ENCODE data around the gene OR56B1. TPM values are rescaled to one million over a fixed set of nuclear protein-coding genes. Genes with fewer than 3 reads are reported as not detected.
"Not testable (repeated sequence)": the region's sequence is repeated elsewhere in the genome, so short reads cannot be mapped to it uniquely, and the experiment has no call there.

Gene OR56B1
- total and polyA plus RNA-seq, 4 donors, result 0.03 to 0.08 TPM; not detected in 2

GRCh38 chr11:5690216-5690615, 46.0 kb upstream of the OR56B1 start:
- Histone ChIP-seq H3K4me1 (ENCODE audit: control insufficient read depth in 5 of 5, insufficient read depth in 5 of 5, low read length in 5 of 5) (peaks cover 0 to 8% (median 4%) of the 10 kb centered on the region in 5 donors), H3K9me3 (ENCODE audit: control insufficient read depth in 4 of 4, insufficient read depth in 3 of 4, low read length in 3 of 4) (no peaks in the 10 kb centered on the region), H3K36me3 (ENCODE audit: control insufficient read depth in 4 of 4, insufficient read depth in 4 of 4, low read length in 4 of 4) (no peaks in the 10 kb centered on the region), H3K9ac (ENCODE audit: insufficient read depth in 1 of 2, low read length in 2 of 2) (peak overlapping the region; percentile 33 to 61), H3K27ac (ENCODE audit: low read depth in 1 of 2, low read length in 1 of 2) (peak overlapping the region; percentile 87 to 89), H3K27me3 (ENCODE audit: control insufficient read depth in 3 of 3, insufficient read depth in 3 of 3, low read length in 2 of 3) (no peaks in the 10 kb centered on the region), H3K4me3 (peak overlapping the region; percentile 21)
- no peak for ATAC-seq (ENCODE audit: insufficient read depth, low FRiP score)
- DNase-seq, result peak in 2 of 3 donors; percentile 24 to 40
- no peak for TF ChIP-seq CTCF (IDR thresholded peaks at IDR 0.05; ENCODE audit: control extremely low read depth, extremely low read depth)
- WGBS, 2 donors, result 2 to 3% methylated on average over 5 of the region's 5 CpGs

GRCh38 chr11:5690736-5691135, 45.5 kb upstream of the OR56B1 start:
- TF ChIP-seq CTCF (IDR thresholded peaks at IDR 0.05; ENCODE audit: control extremely low read depth, extremely low read depth), result no peak
- Histone ChIP-seq H3K9me3 (ENCODE audit: control insufficient read depth in 4 of 4, insufficient read depth in 3 of 4, low read length in 3 of 4) (no peaks in the 10 kb centered on the region), H3K36me3 (ENCODE audit: control insufficient read depth in 4 of 4, insufficient read depth in 4 of 4, low read length in 4 of 4) (no peaks in the 10 kb centered on the region), H3K4me3 (peak overlapping the region; percentile 38), H3K4me1 (ENCODE audit: control insufficient read depth in 5 of 5, insufficient read depth in 5 of 5, low read length in 5 of 5) (peaks cover 0 to 7% (median 4%) of the 10 kb centered on the region in 5 donors), H3K27ac (ENCODE audit: low read depth in 1 of 2, low read length in 1 of 2) (peak overlapping the region; percentile 84 to 89), H3K9ac (ENCODE audit: insufficient read depth in 1 of 2, low read length in 2 of 2) (peak overlapping the region in 1 of 2 donors; percentile 61), H3K27me3 (ENCODE audit: control insufficient read depth in 3 of 3, insufficient read depth in 3 of 3, low read length in 2 of 3) (no peaks in the 10 kb centered on the region)
- WGBS, 2 donors, result 5 to 6% methylated on average over 5 of the region's 5 CpGs
- DNase-seq, result peak in 2 of 3 donors; percentile 17 to 22
- ATAC-seq (ENCODE audit: insufficient read depth, low FRiP score), result no peak

GRCh38 chr11:5691238-5691963, 44.8 kb upstream of the OR56B1 start:
- not testable (repeated sequence) for H3K36me3 ChIP-seq (ENCODE audit: control insufficient read depth in 4 of 4, insufficient read depth in 4 of 4, low read length in 4 of 4); H3K4me1 ChIP-seq (ENCODE audit: control insufficient read depth in 5 of 5, insufficient read depth in 5 of 5, low read length in 5 of 5); DNase-seq; ATAC-seq (ENCODE audit: insufficient read depth, low FRiP score); H3K9ac ChIP-seq (ENCODE audit: insufficient read depth in 1 of 2, low read length in 2 of 2); H3K9me3 ChIP-seq (ENCODE audit: control insufficient read depth in 4 of 4, insufficient read depth in 3 of 4, low read length in 3 of 4); H3K27me3 ChIP-seq (ENCODE audit: control insufficient read depth in 3 of 3, insufficient read depth in 3 of 3, low read length in 2 of 3)
- Histone ChIP-seq H3K4me3 (peak overlapping the region; percentile 38), H3K27ac (ENCODE audit: low read depth in 1 of 2, low read length in 1 of 2) (peak overlapping the region; percentile 84 to 89)
- WGBS, 2 donors, result 26 to 33% methylated on average over 12 of the region's 12 CpGs

- WGBS, 2 donors, result 21 to 46% methylated on average over 3 of the region's 3 CpGs
- DNase-seq (no peak), ATAC-seq (ENCODE audit: insufficient read depth, low FRiP score) (no peak)
- TF ChIP-seq CTCF (IDR thresholded peaks at IDR 0.05; ENCODE audit: control extremely low read depth, extremely low read depth), result no peak
- no peaks in the 10 kb centered on the region for H3K27me3 ChIP-seq (ENCODE audit: control insufficient read depth in 3 of 3, insufficient read depth in 3 of 3, low read length in 2 of 3)
- H3K36me3 ChIP-seq (ENCODE audit: control insufficient read depth in 4 of 4, insufficient read depth in 4 of 4, low read length in 4 of 4), result peaks cover 0 to 7% (median 0%) of the 10 kb centered on the region in 4 donors
- H3K4me3 ChIP-seq, result no peak overlapping the region
- H3K9me3 ChIP-seq (ENCODE audit: control insufficient read depth in 4 of 4, insufficient read depth in 3 of 4, low read length in 3 of 4), result no peaks in the 10 kb centered on the region
- no peak overlapping the region for H3K9ac ChIP-seq (ENCODE audit: insufficient read depth in 1 of 2, low read length in 2 of 2)
- peaks cover 0 to 7% (median 4%) of the 10 kb centered on the region in 5 donors for H3K4me1 ChIP-seq (ENCODE audit: control insufficient read depth in 5 of 5, insufficient read depth in 5 of 5, low read length in 5 of 5)
- H3K27ac ChIP-seq (ENCODE audit: low read depth in 1 of 2, low read length in 1 of 2), result no peak overlapping the region
Measured at GRCh38 chr11:5691964-5692361, 44.3 kb upstream of the OR56B1 start.
